HG02870 (cell line): ENCODE results near the gene GPR15.
"Not testable (repeated sequence)": the region's sequence is repeated elsewhere in the genome, so short reads cannot be mapped to it uniquely, and the experiment has no call there.

Experiments
- ATAC-seq: cut with Tn5 transposase; IDR thresholded peaks from one replicate; pipeline ENCODE4 v1.9.1; 2021; ENCODE audit warnings: mild to moderate bottlenecking, moderate library complexity; ENCODE audit not compliant: unreplicated experiment

Gene GPR15

DNA sequence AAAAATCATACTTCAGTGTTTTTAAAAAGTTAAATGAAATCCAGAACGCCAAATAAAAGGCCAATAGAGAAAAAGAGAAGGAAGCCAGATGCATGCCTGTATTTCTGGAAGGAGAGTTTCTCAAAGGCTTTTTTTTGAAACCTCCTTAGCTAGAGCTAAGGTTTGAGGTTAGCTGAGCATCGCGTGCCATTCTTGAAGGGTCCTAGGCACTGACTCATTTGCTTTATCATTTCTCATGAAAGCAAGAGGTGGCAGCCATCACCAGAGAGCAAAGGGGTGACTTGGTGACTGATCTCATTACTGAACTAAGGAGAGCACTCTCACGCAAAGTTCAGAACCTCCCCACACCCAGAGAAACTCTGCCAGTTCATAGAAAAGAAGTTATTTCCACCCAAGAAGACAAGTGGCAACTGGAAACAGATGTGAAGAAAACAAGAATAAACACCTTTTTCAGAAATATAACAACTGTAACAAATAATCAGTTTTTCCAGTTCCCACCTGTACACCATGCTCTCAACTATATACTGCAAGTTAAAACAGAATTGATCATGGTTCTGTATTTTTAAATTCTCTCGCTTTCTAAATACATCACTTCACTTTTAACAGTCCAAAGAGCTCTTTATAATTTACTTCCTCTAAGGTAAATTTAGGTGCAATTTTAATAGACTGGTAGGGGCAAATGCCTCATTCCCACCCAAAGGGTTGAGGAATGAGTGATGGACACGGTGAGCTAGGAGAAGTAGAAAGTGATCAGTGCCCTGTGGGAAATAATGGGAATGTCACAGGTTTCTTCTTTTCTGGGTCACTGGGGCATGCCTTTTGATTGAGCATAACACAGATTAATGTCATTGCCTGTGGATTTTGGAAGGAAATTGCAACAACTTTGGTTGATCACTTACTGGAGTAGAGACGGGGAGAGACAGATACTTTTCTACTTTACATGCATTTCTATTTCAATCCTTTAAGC, 24.7 kb downstream of the GPR15 start:
- peak; percentile 76 for ATAC-seq

GRCh38 chr3:98557324-98558010, 25.7 kb downstream of the GPR15 start:
- peak; percentile 25 for ATAC-seq

DNA sequence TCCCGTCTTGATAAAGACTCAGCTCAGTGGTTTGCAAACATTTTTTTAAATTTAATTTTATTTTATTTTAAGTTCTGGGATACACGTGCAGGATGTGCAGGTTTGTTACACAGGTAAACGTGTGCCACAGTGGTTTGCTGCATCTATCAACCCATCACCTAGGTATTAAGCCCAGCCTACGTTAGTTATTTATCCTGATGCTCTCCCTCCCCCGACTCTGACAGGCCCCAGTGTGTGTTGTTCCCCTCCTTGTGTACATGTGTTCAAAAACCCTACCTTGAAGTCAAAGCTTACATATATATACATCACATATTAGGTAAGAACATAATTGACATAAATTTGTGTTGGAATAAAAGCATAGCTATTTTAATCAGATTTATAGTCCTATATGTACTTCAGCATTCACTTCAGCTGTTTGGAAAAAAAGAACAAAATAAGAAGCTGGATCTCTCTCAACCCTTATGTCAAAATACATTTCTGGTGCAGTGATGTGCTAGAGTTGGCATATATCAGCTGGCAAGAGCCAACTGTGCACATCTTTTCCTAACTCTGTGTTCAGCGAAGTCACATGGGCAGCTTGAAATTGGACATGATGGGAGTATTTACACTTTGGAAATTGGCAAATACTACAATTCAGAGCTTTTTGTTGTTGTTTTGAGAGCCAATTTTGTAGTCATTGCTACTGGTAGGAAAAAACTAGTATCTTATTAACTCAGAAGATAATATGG, 26.5 kb downstream of the GPR15 start:
- no peak for ATAC-seq

- not testable (repeated sequence) for ATAC-seq
These were observed 28.0 kb downstream of the GPR15 start for GRCh38 chr3:98559769-98560168.

DNA sequence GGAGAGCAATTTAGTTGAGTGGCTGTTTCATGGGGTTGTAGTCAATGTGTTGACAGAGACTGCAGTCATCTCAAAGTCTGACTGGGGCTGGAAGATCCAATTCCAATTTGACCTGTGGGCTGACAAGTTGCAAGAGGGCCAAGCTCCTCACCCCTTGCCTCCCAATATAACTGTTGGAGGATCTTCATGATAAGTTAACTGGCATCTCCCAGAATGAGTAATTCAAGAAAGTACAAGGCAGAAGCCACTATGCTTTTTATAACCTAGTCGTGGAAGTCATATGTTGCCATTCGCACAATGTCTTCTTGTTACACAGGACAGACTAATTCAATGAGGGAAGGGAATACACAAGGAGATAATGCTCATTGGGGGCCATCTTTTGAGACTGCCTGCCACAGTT, 29.1 kb downstream of the GPR15 start:
- no peak for ATAC-seq

DNA sequence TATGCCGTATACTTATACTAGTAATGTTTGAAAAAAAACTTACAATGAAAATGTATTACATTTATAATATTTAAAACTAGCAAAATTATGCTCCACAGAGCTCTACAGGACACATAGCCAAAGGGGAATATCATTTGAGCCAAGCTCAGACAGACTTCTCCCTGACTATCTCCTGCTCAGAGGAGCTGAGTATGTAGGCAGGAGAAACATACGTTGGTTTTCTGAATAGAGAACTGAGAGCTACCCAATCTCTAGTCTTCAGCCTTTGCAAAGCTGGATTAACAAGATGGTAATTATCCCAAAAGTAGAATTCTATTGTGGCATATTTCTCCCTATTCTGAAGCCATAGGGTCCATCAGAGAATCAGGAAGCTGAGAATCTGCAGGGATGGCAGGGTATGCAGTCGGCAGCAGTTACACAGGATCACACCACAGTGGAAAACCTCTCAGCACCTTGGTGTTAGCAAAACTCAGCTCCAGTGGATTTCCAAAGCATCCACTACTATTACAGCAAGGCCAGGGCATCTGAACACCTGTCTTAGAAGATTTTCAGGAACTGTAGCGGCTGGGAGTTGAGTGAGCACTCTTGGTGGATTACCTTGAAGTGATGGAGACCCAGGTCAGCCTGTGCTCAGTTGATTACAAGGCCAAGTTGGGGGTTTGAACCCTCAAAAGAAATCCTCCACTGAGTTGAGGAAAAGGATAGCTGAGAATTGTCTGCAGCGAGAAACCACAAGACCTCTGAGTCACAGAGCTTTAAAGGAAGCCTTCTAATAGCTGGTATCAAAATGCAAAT, 30.1 kb downstream of the GPR15 start:
- no peak for ATAC-seq

DNA sequence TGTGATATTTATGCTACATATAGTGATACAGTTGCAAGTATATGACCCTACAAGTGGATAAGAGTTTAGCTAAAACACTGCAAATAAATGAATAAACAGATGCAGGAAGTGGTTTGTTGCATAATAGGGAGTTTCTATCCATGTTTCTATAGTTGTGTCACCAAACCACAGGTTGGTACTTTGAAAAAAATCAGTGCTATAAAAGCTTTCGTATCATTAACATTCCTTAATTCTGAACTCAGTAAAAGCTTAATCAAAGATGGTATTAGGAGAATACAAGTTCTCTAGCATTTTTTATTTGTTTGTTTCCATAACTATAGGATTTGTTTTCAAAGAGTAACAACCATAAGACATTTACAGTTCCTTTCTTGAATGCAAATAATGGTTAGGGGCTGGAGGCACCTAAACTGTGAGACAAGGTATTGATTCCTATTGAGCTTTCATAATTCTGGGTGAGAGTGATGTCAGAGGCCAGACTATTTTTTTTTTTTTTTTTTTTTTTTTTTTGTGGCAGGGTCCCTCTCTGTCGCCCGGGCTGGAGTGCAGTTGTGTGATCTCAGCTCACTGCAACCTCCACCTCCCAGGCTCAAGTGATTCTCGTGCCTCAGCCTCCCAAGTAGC, 32.0 kb downstream of the GPR15 start:
- peak; percentile 45 for ATAC-seq

- peak; percentile 6 for ATAC-seq
These were observed 32.7 kb downstream of the GPR15 start for GRCh38 chr3:98564282-98565005.

- peak; percentile 34 for ATAC-seq
These were observed 33.5 kb downstream of the GPR15 start for GRCh38 chr3:98565237-98565643.

DNA sequence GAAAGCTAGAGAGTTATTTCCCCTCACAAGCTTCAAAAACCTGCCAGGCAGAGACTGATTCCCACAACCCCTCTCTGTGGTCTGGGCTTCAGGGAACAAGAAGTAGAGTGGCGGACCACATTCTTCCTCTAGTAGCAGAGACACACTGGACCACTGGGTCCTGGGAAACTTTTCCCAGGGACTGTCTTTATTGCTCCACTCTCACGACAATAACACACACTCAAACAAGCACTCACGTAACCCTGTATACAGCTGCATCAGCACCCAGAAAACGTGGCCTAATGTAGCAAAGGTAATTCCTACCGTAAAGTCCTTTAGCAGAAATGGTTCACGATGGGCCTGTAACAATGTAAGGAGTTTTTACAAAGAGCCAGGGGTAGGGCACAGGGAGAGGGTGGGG, 34.1 kb downstream of the GPR15 start:
- no peak for ATAC-seq

GRCh38 chr3:98567666-98568270, 36.0 kb downstream of the GPR15 start:
- no peak for ATAC-seq

- ATAC-seq, result no peak
These were observed 36.6 kb downstream of the GPR15 start for GRCh38 chr3:98568402-98568801.

DNA sequence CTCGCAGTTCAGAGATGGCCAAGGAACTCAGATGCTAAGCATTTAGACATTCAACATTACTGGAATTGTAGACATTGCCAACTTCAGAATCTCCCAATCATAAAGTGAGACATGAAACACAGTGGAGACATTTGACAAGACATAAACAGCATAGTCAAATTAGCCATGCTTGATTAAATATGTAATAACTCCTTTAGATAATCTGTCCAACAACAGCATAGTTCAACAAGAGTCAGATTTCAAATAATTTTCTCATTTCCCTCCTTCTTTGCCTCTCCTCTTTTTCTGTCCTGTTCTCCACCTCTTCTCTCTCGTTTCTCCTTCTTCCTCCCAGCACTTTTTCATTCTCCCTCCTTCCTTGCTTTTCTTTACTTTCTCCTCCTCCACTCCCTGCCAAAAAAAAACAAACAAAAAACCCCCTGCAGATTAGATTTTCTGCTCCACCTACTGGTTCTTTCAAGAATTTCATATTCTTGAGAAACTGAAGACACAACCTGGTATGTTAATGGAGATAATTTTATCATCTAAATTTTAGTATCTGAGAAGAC, 41.5 kb downstream of the GPR15 start:
- peak; percentile 56 for ATAC-seq

- no peak for ATAC-seq
These were observed 42.4 kb downstream of the GPR15 start for GRCh38 chr3:98574132-98574531.

- no peak for ATAC-seq
These were observed 45.6 kb downstream of the GPR15 start for GRCh38 chr3:98577178-98577895.

- no peak for ATAC-seq
These were observed 48.9 kb downstream of the GPR15 start for GRCh38 chr3:98580401-98581386.

GRCh38 chr3:98581474-98581873, 49.7 kb downstream of the GPR15 start:
- no peak for ATAC-seq
